Mesendoderm (in vitro differentiated cells): ENCODE results near the gene GNG7.
A peak's percentile ranks its signal among the peaks of the same experiment; 100 is the strongest.

Experiments
- DNase-seq: peaks from one replicate; pipeline ENCODE4 v3.0.0; 2013
- H2AK5ac ChIP-seq: 2 replicates; pipeline ENCODE4 v1.6.1; 2013; ENCODE audit warnings: low read length, inconsistent platforms
- H2BK120ac ChIP-seq: 2 replicates; pipeline ENCODE4 v1.6.1; 2013; ENCODE audit warnings: low read depth, mild to moderate bottlenecking, low read length, moderate library complexity, mixed read lengths
- H2BK15ac ChIP-seq: replicated peaks from 2 replicates; pipeline ENCODE4 v1.6.1; 2013; ENCODE audit warnings: low read depth, mild to moderate bottlenecking, moderate library complexity
- H2BK5ac ChIP-seq: 2 replicates; pipeline ENCODE4 v1.6.1; 2013; ENCODE audit warnings: low read length, inconsistent platforms
- H3K18ac ChIP-seq: 2 replicates; pipeline ENCODE4 v1.6.1; 2013; ENCODE audit warnings: mild to moderate bottlenecking, low read length, mixed read lengths
- H3K23ac ChIP-seq: one replicate; pipeline ENCODE4 v1.6.1; 2013; ENCODE audit warnings: low read length
- H3K27ac ChIP-seq: 2 replicates; pipeline ENCODE4 v1.5.1; 2013; ENCODE audit warnings: low read depth, mild to moderate bottlenecking, inconsistent platforms, low read length, moderate library complexity
- H3K27me3 ChIP-seq: 2 replicates; pipeline ENCODE4 v1.6.1; 2013; ENCODE audit warnings: low read length, control low read depth, mild to moderate bottlenecking, inconsistent platforms; ENCODE audit not compliant: insufficient read depth, poor library complexity
- H3K36me3 ChIP-seq: 2 replicates; pipeline ENCODE4 v1.6.1; 2013; ENCODE audit warnings: low read length, inconsistent platforms; ENCODE audit not compliant: control insufficient read depth, insufficient read depth
- H3K4ac ChIP-seq: one replicate; pipeline ENCODE4 v1.6.1; 2013; ENCODE audit warnings: low read depth, mild to moderate bottlenecking, low read length, moderate library complexity
- H3K4me1 ChIP-seq: 2 replicates; pipeline ENCODE4 v1.6.1; 2013; ENCODE audit warnings: low read depth, low read length, inconsistent platforms; ENCODE audit not compliant: control insufficient read depth
- H3K4me2 ChIP-seq: 2 replicates; pipeline ENCODE4 v1.6.1; 2013; ENCODE audit warnings: low read length
- H3K4me3 ChIP-seq: 2 replicates; pipeline ENCODE4 v1.5.1; 2013; ENCODE audit warnings: mild to moderate bottlenecking, low read length
- H3K56ac ChIP-seq: one replicate; pipeline ENCODE4 v1.6.1; 2013; ENCODE audit warnings: low read length
- H3K79me1 ChIP-seq: 2 replicates; pipeline ENCODE4 v1.6.1; 2013; ENCODE audit warnings: low read length, inconsistent platforms
- H3K79me2 ChIP-seq: 2 replicates; pipeline ENCODE4 v1.6.1; 2013; ENCODE audit warnings: mild to moderate bottlenecking, low read length; ENCODE audit not compliant: control insufficient read depth, insufficient read depth
- H3K9ac ChIP-seq: 2 replicates; pipeline ENCODE4 v1.6.1; 2013; ENCODE audit warnings: low read length, inconsistent platforms
- H4K5ac ChIP-seq: one replicate; pipeline ENCODE4 v1.6.1; 2013; ENCODE audit warnings: low read length
- H4K8ac ChIP-seq: one replicate; pipeline ENCODE4 v1.6.1; 2013; ENCODE audit warnings: low read depth, mild to moderate bottlenecking, control low read depth, low read length, moderate library complexity
- WGBS: extraction: QIAGEN DNeasy Blood & Tissue Kit; methylation state at CpG from one replicate; pipeline ENCODE4 v1.1.7; 2013; ENCODE audit warnings: low lambda C conversion rate, missing lambda C conversion rate; ENCODE audit not compliant: insufficient coverage; ENCODE audit errors: extremely low coverage; 5-methylcytosine and 5-hydroxymethylcytosine counted together

Gene GNG7

DNA sequence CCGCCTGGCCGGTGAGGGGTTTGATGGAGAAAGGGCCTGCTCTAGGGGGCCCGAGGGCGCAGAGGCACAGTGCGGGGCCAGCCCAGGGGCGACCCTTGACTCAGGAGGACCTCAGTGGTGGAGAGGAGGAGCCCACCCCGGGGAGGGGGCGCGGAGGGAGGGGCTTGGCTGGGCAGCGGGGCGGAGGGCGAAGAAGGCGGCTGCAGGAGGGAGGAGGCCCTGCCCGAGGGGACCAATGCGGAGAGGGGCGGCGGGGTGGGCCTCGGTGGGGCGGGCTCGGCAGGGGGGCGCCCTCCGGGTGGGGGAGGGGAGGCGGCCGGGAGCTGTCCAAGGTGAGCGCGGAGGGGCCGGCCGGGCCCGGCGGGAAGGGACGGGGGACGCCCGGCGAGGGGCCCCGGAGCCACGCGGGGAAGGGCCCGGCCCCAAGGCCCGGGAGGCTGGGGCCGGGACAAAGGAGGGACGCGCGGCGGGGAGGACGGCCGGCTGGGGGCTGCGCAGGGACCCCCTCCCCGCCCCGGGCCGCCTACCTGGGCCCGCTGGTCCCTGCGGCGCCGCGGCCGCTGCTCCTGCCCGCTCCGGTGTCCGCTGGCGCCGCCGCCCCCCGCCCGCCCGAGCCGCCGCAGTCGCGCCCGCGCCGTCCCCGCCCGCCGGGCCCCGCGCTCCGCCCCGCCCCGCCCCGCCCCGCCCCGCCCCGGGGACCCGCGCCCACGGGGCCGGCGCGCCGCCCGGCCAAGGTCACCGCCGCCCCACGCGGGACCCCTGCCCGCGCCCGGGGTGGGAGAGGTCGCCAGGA lies 18.5 kb upstream of the GNG7 start, which contains the start of gene DIRAS1:
Gene DIRAS1 (minus strand): TSS at position 596 of the 793 bp plus-strand sequence. CDS start 3,566 bp downstream, outside the sequence.
- no peak within 1 kb of the TSS for H4K5ac ChIP-seq
- no peak within 1 kb of the TSS for H3K27ac ChIP-seq
- H3K36me3 ChIP-seq: no peaks in the 10 kb centered on the region
- H2BK5ac ChIP-seq: no peak within 1 kb of the TSS
- peaks cover 2% of the 10 kb centered on the region for H3K27me3 ChIP-seq
- no peak within 1 kb of the TSS for H4K8ac ChIP-seq
- no peaks in the 10 kb centered on the region for H3K79me2 ChIP-seq
- H3K9ac ChIP-seq: peak within 1 kb of the TSS; percentile 54
- H3K4me1 ChIP-seq: no peaks in the 10 kb centered on the region
- no peak within 1 kb of the TSS for H2BK120ac ChIP-seq
- peak within 1 kb of the TSS; percentile 25 for H3K18ac ChIP-seq
- H3K79me1 ChIP-seq: no peaks in the 10 kb centered on the region
- H3K4ac ChIP-seq: no peak within 1 kb of the TSS
- peak within 1 kb of the TSS; percentile 26 for H3K4me3 ChIP-seq
- H3K56ac ChIP-seq: peak within 1 kb of the TSS; percentile 79
- H2BK15ac ChIP-seq: no peak within 1 kb of the TSS
- WGBS: no CpG with 5 or more reads among the region's 100 CpGs
- H3K23ac ChIP-seq: no peak within 1 kb of the TSS
- peak within 1 kb of the TSS; percentile 39 for H3K4me2 ChIP-seq
- H2AK5ac ChIP-seq: no peak within 1 kb of the TSS
- no peak for DNase-seq

DNA sequence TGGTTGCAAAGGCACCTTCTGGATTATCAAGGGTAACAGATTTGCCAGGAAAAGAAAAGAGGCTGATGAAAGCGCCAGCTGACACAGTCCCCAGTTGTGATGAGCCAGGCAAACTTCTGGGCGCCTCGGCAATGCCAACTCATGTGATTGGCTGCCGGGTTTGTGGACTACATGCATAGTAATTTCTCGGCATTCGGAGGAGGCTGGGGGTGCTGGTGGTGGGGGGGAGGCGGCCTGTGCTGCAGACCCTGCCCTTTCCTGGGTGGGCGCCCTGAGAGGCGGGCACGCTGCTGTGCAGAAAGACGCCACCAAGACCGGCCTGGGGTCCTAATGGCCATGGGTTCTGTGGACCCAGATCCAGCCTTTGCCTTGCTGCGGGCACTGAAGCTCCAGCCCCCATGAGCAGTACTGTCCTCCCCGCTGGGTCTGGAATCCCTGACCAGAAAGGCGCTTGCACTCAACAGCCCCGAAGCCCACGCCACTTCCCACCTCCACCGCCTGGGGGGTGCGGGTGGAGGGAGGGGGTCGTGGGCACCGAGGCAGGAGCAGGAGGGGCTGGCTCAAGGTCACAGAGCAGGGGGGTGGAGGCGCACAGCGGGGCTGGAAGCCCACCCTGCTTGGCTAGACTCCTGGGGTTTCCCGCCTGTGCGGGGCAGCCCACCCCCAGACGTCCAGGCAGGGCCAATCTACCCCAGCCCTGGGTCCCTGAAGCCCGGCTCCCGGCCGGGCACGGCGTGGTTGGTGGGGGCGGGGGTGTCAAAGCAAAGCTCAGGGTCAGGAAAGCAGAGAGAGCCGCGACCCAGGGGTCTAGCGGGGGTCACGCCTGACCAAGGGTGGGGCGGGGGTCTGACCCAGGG lies 17.7 kb upstream of the GNG7 start:
- peak; percentile 70 for DNase-seq
- no peak overlapping the region for H4K5ac ChIP-seq
- peak overlapping the region; percentile 79 for H3K56ac ChIP-seq
- no peaks in the 10 kb centered on the region for H3K79me2 ChIP-seq
- no peak overlapping the region for H2BK120ac ChIP-seq
- H3K36me3 ChIP-seq: no peaks in the 10 kb centered on the region
- peak overlapping the region; percentile 7 for H3K4me3 ChIP-seq
- no peak overlapping the region for H3K4ac ChIP-seq
- H3K4me1 ChIP-seq: no peaks in the 10 kb centered on the region
- peak overlapping the region; percentile 39 for H3K4me2 ChIP-seq
- no peak overlapping the region for H3K23ac ChIP-seq
- no peak overlapping the region for H2BK5ac ChIP-seq
- H4K8ac ChIP-seq: no peak overlapping the region
- no peak overlapping the region for H2BK15ac ChIP-seq
- H3K18ac ChIP-seq: peak overlapping the region; percentile 25
- H2AK5ac ChIP-seq: no peak overlapping the region
- H3K9ac ChIP-seq: peak overlapping the region; percentile 42
- H3K27ac ChIP-seq: no peak overlapping the region
- H3K27me3 ChIP-seq: peaks cover 2% of the 10 kb centered on the region
- H3K79me1 ChIP-seq: no peaks in the 10 kb centered on the region
- no CpG with 5 or more reads among the region's 37 CpGs for WGBS

DNA sequence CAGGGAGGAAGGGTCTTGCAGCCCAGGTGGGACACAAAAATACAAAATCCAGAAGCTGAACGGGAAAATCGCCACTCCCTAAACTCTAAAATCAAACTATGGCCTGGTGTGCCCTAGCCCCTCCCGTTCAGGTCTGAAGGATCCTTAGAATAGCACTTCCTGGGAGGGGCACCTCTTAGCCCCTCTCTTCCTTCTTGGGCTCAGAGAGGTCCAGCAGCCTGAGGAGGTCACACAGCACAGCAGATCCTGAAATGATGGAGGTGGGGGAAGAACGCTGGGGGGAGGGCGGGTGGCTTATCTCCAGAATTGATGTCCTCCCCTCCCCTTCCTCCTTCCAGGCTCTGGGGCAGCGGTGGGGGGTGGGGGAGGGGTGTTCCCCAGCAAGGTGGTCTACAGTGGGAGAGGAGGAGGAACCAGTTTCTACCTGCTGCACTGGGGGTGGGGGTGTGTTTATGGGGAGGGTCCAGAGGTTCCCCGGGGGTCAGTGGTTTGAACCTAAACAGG lies 16.8 kb upstream of the GNG7 start:
- no peak overlapping the region for H2AK5ac ChIP-seq
- no peak overlapping the region for H3K4ac ChIP-seq
- DNase-seq: no peak
- H4K8ac ChIP-seq: no peak overlapping the region
- no peak overlapping the region for H3K23ac ChIP-seq
- H3K27me3 ChIP-seq: peaks cover 2% of the 10 kb centered on the region
- H3K36me3 ChIP-seq: no peaks in the 10 kb centered on the region
- H3K27ac ChIP-seq: no peak overlapping the region
- H2BK120ac ChIP-seq: no peak overlapping the region
- H2BK5ac ChIP-seq: no peak overlapping the region
- WGBS: no CpG with 5 or more reads among the region's 7 CpGs
- H3K9ac ChIP-seq: no peak overlapping the region
- H3K79me1 ChIP-seq: no peaks in the 10 kb centered on the region
- no peaks in the 10 kb centered on the region for H3K4me1 ChIP-seq
- no peaks in the 10 kb centered on the region for H3K79me2 ChIP-seq
- no peak overlapping the region for H3K4me2 ChIP-seq
- H3K56ac ChIP-seq: no peak overlapping the region
- no peak overlapping the region for H4K5ac ChIP-seq
- H2BK15ac ChIP-seq: no peak overlapping the region
- H3K18ac ChIP-seq: no peak overlapping the region
- no peak overlapping the region for H3K4me3 ChIP-seq

DNA sequence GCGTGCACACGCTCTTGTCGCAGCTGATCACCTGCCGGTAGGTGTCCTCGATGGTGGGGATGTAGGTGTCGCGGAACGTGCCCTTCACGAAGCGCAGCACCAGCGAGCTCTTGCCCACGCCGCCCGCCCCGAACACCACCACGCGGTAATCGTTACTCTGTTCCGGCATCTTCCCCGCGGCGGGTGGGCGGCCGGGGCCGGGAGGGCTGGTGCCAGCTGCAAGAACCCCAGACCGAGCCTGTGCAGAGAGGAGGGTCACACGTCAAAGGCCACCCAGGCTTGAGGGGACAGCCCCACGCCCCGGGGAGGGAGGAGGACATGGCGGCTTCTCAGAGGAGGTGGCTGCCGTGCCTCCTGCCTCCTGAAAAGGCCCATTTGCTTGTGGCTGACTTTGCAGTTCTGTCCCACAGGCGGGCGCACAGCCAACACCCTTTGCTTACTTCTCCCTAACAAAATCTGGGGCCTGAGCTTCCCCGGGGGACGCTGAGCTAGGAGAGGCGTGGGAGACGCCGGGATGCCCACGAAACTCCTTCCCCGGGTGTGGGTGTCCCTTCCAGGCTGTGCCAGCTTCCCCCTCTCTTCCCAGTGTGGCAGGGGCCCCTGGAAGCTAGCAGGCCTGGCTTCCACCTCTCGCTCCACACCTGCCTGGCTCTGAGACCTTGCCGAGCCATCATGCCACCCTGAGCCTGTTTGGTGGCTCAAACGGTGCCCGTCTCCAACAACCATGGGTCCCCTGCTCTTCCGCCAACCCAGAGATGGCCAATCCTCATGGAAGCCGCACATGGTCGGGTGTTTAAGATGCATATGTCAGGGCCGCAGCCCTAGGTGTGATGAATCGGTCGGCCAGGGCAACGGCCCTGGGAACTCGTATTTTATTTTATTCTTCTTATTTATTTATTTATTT lies 15.4 kb upstream of the GNG7 start:
- H2AK5ac ChIP-seq: no peak overlapping the region
- no peak for DNase-seq
- no peak overlapping the region for H3K4ac ChIP-seq
- no peak overlapping the region for H2BK15ac ChIP-seq
- no peak overlapping the region for H3K4me3 ChIP-seq
- no CpG with 5 or more reads among the region's 52 CpGs for WGBS
- no peaks in the 10 kb centered on the region for H3K79me2 ChIP-seq
- no peak overlapping the region for H3K23ac ChIP-seq
- H3K4me2 ChIP-seq: no peak overlapping the region
- no peak overlapping the region for H3K56ac ChIP-seq
- no peaks in the 10 kb centered on the region for H3K79me1 ChIP-seq
- no peaks in the 10 kb centered on the region for H3K36me3 ChIP-seq
- no peaks in the 10 kb centered on the region for H3K4me1 ChIP-seq
- H3K27me3 ChIP-seq: peaks cover 2% of the 10 kb centered on the region
- no peak overlapping the region for H3K27ac ChIP-seq
- no peak overlapping the region for H4K5ac ChIP-seq
- no peak overlapping the region for H2BK5ac ChIP-seq
- H4K8ac ChIP-seq: no peak overlapping the region
- no peak overlapping the region for H3K18ac ChIP-seq
- H2BK120ac ChIP-seq: no peak overlapping the region
- no peak overlapping the region for H3K9ac ChIP-seq
